ENCODE measurements around the gene SESN2. TPM values are rescaled to one million over a fixed set of nuclear protein-coding genes. Genes with fewer than 3 reads are reported as not detected.

SESN2 gene
- total RNA-seq, 1 experiment from 2014 or later = 6.9 TPM

DNA sequence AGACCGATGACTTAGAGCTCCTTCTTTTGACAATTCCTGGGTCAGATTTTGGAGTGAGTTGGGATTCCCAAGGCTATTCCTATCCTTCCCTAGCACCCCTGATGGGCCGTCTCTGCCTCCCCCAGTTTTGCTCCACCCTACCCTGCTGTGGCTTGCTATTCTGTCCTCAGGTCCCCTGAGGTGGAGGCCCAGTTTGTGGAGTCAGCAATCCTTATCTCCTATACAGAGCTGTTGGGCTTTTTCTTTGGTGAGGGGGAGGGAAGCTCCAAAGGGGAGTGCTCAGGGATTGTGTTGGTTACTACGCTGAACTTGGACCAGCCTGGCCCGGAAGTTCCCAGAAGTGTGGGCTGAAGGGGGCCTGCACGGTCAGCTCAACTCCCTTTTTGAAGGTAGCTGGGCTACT lies 7.6 kb downstream of the SESN2 start:
- ChIA-PET POLR2A (ENCODE audit: unreplicated experiment) (no interaction called here), CTCF (no interaction called here)
- Histone ChIP-seq H3K4me2 (ENCODE audit: low read length) (no peak overlapping the region), H3K9ac (ENCODE audit: low read length) (no peak overlapping the region), H3K9me2 (replicated peaks; ENCODE audit: low read length) (no peaks in the 10 kb centered on the region), H4K20me1 (ENCODE audit: low read length) (peaks cover 4% of the 10 kb centered on the region; the same call in 1 of the 2 replicates), H3K27me3 (ENCODE audit: low read length) (no peaks in the 10 kb centered on the region), H3K79me2 (ENCODE audit: low read length) (peaks cover 53% of the 10 kb centered on the region), H3K9me3 (ENCODE audit: low read length) (no peaks in the 10 kb centered on the region), H2AFZ (ENCODE audit: low read length) (no peak overlapping the region), H3K27ac (ENCODE audit: low read length) (no peak overlapping the region), H3K4me1 (ENCODE audit: insufficient read depth, low read length) (no peaks in the 10 kb centered on the region), H3K4me3 (ENCODE audit: low read length) (no peak overlapping the region), H3K36me3 (ENCODE audit: low read depth, low read length) (no peaks in the 10 kb centered on the region), H3F3A (ENCODE audit: low read length, unreplicated experiment) (no peaks in the 10 kb centered on the region)
- intact Hi-C loops (cut with micrococcal nuclease) = no loop called here
- ATAC-seq (no peak), DNase-seq (no peak)
- TF ChIP-seq EZH2phosphoT487 (IDR thresholded peaks at IDR 0.05; ENCODE audit: borderline replicate concordance, low read length) (no peak), EZH2 (IDR thresholded peaks at IDR 0.05; ENCODE audit: low read length, unreplicated experiment) (no peak)
- TF ChIP-seq, protein P1, sequence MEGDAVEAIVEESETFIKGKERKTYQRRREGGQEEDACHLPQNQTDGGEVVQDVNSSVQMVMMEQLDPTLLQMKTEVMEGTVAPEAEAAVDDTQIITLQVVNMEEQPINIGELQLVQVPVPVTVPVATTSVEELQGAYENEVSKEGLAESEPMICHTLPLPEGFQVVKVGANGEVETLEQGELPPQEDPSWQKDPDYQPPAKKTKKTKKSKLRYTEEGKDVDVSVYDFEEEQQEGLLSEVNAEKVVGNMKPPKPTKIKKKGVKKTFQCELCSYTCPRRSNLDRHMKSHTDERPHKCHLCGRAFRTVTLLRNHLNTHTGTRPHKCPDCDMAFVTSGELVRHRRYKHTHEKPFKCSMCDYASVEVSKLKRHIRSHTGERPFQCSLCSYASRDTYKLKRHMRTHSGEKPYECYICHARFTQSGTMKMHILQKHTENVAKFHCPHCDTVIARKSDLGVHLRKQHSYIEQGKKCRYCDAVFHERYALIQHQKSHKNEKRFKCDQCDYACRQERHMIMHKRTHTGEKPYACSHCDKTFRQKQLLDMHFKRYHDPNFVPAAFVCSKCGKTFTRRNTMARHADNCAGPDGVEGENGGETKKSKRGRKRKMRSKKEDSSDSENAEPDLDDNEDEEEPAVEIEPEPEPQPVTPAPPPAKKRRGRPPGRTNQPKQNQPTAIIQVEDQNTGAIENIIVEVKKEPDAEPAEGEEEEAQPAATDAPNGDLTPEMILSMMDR (conservative IDR thresholded peaks at IDR 0.05; ENCODE audit: low read depth, low read length) = no peak
- no TSS peak for BruUV-seq (replicated peaks)

DNA sequence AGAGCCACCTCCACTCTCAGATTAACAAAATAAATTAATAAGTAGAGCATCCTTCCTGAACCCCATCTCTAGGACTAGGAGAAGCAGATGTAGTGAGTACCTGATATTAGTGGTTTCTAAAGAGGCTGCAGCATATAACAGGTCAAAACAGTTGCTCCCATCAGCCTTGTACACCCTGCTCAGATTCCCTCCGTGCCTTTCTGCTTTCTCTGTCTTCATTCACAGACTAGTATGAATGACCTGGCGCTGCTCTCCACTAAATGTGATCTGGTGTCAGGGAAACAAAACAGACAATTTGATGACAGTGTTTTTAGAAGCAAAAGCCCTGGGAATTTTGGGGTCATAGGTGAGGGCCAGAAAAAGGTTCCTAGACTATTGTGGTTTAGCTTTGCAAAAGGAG lies 8.3 kb downstream of the SESN2 start:
- CTCF ChIA-PET = no interaction called here
- no peak for ATAC-seq

DNA sequence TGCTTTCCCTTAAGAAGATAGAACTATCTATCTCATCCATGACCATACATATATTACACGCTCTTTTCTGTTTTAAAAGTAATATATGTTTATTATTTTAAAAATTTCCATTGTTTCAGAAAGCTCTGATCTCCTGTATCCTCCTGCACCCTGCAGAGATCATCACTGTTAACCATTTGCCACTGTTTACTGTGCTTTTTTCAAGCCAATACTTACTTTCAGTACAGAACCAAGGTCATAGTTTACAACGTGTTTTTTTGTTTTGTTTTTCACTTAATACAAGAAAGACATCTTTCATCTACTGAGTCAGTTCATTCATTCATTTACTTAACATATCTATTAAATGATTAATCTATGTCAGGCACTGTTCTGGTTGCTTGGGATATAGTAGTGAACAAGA lies 10.2 kb downstream of the SESN2 start:
- DNase-seq (no peak), ATAC-seq (no peak)
- peaks cover 4% of the 10 kb centered on the region; the same call in 1 of the 2 replicates for H4K20me1 ChIP-seq (ENCODE audit: low read length)
- H3K4me3 ChIP-seq (ENCODE audit: low read length) = no peak overlapping the region
- intact Hi-C loops (cut with micrococcal nuclease) = no loop called here
- no peaks in the 10 kb centered on the region for H3F3A ChIP-seq (ENCODE audit: low read length, unreplicated experiment)
- no peak overlapping the region for H3K4me2 ChIP-seq (ENCODE audit: low read length)
- no peaks in the 10 kb centered on the region for H3K4me1 ChIP-seq (ENCODE audit: insufficient read depth, low read length)
- H3K9me3 ChIP-seq (ENCODE audit: low read length) = no peaks in the 10 kb centered on the region
- BruUV-seq (replicated peaks) = no TSS peak
- H2AFZ ChIP-seq (ENCODE audit: low read length) = no peak overlapping the region
- no peak overlapping the region for H3K9ac ChIP-seq (ENCODE audit: low read length)
- H3K9me2 ChIP-seq (replicated peaks; ENCODE audit: low read length) = no peaks in the 10 kb centered on the region
- TF ChIP-seq EZH2phosphoT487 (IDR thresholded peaks at IDR 0.05; ENCODE audit: borderline replicate concordance, low read length) (no peak), EZH2 (IDR thresholded peaks at IDR 0.05; ENCODE audit: low read length, unreplicated experiment) (no peak)
- TF ChIP-seq, protein P1 (conservative IDR thresholded peaks at IDR 0.05; ENCODE audit: low read depth, low read length) = no peak
- no peak overlapping the region for H3K27ac ChIP-seq (ENCODE audit: low read length)
- ChIA-PET CTCF (interaction anchor here (0.6 kb wide), 1 partner anchor 90 kb away, joined by 4 read pairs; no protein-coding TSS in a partner anchor), POLR2A (ENCODE audit: unreplicated experiment) (no interaction called here)
- no peaks in the 10 kb centered on the region for H3K27me3 ChIP-seq (ENCODE audit: low read length)
- H3K36me3 ChIP-seq (ENCODE audit: low read depth, low read length) = no peaks in the 10 kb centered on the region
- H3K79me2 ChIP-seq (ENCODE audit: low read length) = peaks cover 30% of the 10 kb centered on the region

More for the DNA sequence above, 8.3 kb downstream of the SESN2 start:
- H3K9ac ChIP-seq (ENCODE audit: low read length) = no peak overlapping the region
- H3K4me1 ChIP-seq (ENCODE audit: insufficient read depth, low read length) = no peaks in the 10 kb centered on the region
- H3K9me3 ChIP-seq (ENCODE audit: low read length) = no peaks in the 10 kb centered on the region
- no peak overlapping the region for H3K4me3 ChIP-seq (ENCODE audit: low read length)
- H3K4me2 ChIP-seq (ENCODE audit: low read length) = no peak overlapping the region
- H3K27ac ChIP-seq (ENCODE audit: low read length) = no peak overlapping the region
- no peaks in the 10 kb centered on the region for H3F3A ChIP-seq (ENCODE audit: low read length, unreplicated experiment)
- DNase-seq = no peak
- intact Hi-C loops (cut with micrococcal nuclease) = no loop called here
- BruUV-seq (replicated peaks) = no TSS peak
- POLR2A ChIA-PET (ENCODE audit: unreplicated experiment) = no interaction called here
- H3K27me3 ChIP-seq (ENCODE audit: low read length) = no peaks in the 10 kb centered on the region
- TF ChIP-seq EZH2phosphoT487 (IDR thresholded peaks at IDR 0.05; ENCODE audit: borderline replicate concordance, low read length) (no peak), EZH2 (IDR thresholded peaks at IDR 0.05; ENCODE audit: low read length, unreplicated experiment) (no peak)
- TF ChIP-seq, protein P1 (conservative IDR thresholded peaks at IDR 0.05; ENCODE audit: low read depth, low read length) = no peak
- H2AFZ ChIP-seq (ENCODE audit: low read length) = no peak overlapping the region
- H3K79me2 ChIP-seq (ENCODE audit: low read length) = peaks cover 48% of the 10 kb centered on the region
- peaks cover 4% of the 10 kb centered on the region; the same call in 1 of the 2 replicates for H4K20me1 ChIP-seq (ENCODE audit: low read length)
- no peaks in the 10 kb centered on the region for H3K9me2 ChIP-seq (replicated peaks; ENCODE audit: low read length)
- H3K36me3 ChIP-seq (ENCODE audit: low read depth, low read length) = no peaks in the 10 kb centered on the region
